Suprapubic skin (tissue), 4 donors: ENCODE measurements around the gene NET1. TPM values are rescaled to one million over a fixed set of nuclear protein-coding genes. Genes with fewer than 3 reads are reported as not detected.

Experiments used
- DNase-seq, 2 donors: peaks; one replicate each; pipeline ENCODE4 v3.0.0-alpha.2; 2019; ENCODE audit warnings: low spot score in 2 of 2
- H3K27ac ChIP-seq: fragments of 200-600 bp; sonication (generic); one replicate; pipeline ENCODE4 v1.5.1; 2019
- H3K27me3 ChIP-seq: fragments of 200-600 bp; sonication (generic); one replicate; pipeline ENCODE4 v1.5.1; 2019
- H3K36me3 ChIP-seq: fragments of 200-600 bp; sonication (generic); one replicate; pipeline ENCODE4 v1.5.1; 2019
- H3K4me1 ChIP-seq: fragments of 200-600 bp; sonication (generic); one replicate; pipeline ENCODE4 v1.5.1; 2019
- H3K4me3 ChIP-seq: fragments of 200-600 bp; sonication (generic); one replicate; pipeline ENCODE4 v1.5.1; 2019; ENCODE audit warnings: mild to moderate bottlenecking
- H3K9me3 ChIP-seq: fragments of 200-600 bp; sonication (generic); one replicate; pipeline ENCODE4 v1.5.1; 2019
- EP300 ChIP-seq: sonication (generic); formaldehyde crosslinking; IDR thresholded peaks from one replicate; pipeline ENCODE4 v1.6.1; 2017; ENCODE audit warnings: antibody characterized with exemption
- POLR2A ChIP-seq, 2 donors: fragments of 450-650 bp; IDR thresholded peaks; one replicate each; pipeline ENCODE4 v1.6.1; 2017; ENCODE audit warnings: antibody characterized with exemption in 2 of 2, mild to moderate bottlenecking in 2 of 2, moderate library complexity in 2 of 2
- POLR2AphosphoS5 ChIP-seq, 3 donors: sonication (generic); formaldehyde crosslinking; IDR thresholded peaks; one replicate each; pipeline ENCODE4 v1.6.1; 2017; ENCODE audit warnings: antibody characterized with exemption in 3 of 3
- WGBS: methylation state at CpG from one replicate; pipeline ENCODE4 v1.1.5; 2018; 5-methylcytosine and 5-hydroxymethylcytosine counted together
- total RNA-seq, 4 donors: library from RNA; depleted of rRNA; stranded (reverse); fragments of >200 nt; gene quantifications; one replicate each; pipeline ENCODE4 v1.1.0, GENCODE V29; 2016
- TF ChIP-seq, protein P1 (sequence below), 2 donors: fragments of 200-600 bp in 1 of 2; fragments of 450-650 bp in 1 of 2; sonication (generic) in 1 of 2; IDR thresholded peaks; one replicate each; pipeline ENCODE4 v1.5.1; 2016 to 2019; ENCODE audit warnings: antibody characterized with exemption in 2 of 2, mild to moderate bottlenecking in 1 of 2, moderate library complexity in 1 of 2

Gene NET1
- total RNA-seq, 4 donors from 2014 or later, result 69.9 to 92.8 (median 76.2) TPM

GRCh38 chr10:5504146-5505072 lies 92.1 kb downstream of the NET1 start:
- Histone ChIP-seq H3K9me3 (no peaks in the 10 kb centered on the region), H3K27me3 (no peaks in the 10 kb centered on the region), H3K27ac (peak overlapping the region; percentile 82), H3K36me3 (no peaks in the 10 kb centered on the region), H3K4me3 (no peak overlapping the region), H3K4me1 (peaks cover 95% of the 10 kb centered on the region)
- TF ChIP-seq, protein P1, sequence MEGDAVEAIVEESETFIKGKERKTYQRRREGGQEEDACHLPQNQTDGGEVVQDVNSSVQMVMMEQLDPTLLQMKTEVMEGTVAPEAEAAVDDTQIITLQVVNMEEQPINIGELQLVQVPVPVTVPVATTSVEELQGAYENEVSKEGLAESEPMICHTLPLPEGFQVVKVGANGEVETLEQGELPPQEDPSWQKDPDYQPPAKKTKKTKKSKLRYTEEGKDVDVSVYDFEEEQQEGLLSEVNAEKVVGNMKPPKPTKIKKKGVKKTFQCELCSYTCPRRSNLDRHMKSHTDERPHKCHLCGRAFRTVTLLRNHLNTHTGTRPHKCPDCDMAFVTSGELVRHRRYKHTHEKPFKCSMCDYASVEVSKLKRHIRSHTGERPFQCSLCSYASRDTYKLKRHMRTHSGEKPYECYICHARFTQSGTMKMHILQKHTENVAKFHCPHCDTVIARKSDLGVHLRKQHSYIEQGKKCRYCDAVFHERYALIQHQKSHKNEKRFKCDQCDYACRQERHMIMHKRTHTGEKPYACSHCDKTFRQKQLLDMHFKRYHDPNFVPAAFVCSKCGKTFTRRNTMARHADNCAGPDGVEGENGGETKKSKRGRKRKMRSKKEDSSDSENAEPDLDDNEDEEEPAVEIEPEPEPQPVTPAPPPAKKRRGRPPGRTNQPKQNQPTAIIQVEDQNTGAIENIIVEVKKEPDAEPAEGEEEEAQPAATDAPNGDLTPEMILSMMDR (IDR thresholded peaks at IDR 0.05), result no peak
- TF ChIP-seq EP300 (no peak), POLR2A (IDR thresholded peaks at IDR 0.05) (no peak)
- DNase-seq, result peak in 1 of 2 donors; percentile 57
- 60% methylated on average over 5 of the region's 18 CpGs for WGBS

DNA sequence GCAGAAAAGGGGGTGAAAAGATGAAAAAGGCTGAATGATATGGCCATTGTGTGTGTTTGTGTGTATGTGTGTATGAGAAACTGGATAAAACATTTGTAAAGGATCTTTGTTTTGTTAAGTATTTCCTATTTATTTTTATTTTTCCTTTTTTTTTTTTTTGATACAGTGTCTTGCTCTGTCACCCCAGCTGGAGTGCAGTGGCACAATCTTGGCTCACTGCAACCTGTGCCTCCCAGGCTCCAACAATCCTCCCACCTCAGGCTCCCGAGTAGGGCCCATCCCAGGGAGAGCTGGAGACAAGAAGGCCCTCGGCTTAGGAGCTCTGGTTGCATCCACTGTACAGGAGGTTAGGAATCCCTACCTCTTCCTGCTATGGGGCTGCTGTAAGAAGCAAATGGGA lies 93.9 kb downstream of the NET1 start:
- H3K4me3 ChIP-seq, result no peak overlapping the region
- WGBS, result 57% methylated on average over 2 of the region's 2 CpGs

DNA sequence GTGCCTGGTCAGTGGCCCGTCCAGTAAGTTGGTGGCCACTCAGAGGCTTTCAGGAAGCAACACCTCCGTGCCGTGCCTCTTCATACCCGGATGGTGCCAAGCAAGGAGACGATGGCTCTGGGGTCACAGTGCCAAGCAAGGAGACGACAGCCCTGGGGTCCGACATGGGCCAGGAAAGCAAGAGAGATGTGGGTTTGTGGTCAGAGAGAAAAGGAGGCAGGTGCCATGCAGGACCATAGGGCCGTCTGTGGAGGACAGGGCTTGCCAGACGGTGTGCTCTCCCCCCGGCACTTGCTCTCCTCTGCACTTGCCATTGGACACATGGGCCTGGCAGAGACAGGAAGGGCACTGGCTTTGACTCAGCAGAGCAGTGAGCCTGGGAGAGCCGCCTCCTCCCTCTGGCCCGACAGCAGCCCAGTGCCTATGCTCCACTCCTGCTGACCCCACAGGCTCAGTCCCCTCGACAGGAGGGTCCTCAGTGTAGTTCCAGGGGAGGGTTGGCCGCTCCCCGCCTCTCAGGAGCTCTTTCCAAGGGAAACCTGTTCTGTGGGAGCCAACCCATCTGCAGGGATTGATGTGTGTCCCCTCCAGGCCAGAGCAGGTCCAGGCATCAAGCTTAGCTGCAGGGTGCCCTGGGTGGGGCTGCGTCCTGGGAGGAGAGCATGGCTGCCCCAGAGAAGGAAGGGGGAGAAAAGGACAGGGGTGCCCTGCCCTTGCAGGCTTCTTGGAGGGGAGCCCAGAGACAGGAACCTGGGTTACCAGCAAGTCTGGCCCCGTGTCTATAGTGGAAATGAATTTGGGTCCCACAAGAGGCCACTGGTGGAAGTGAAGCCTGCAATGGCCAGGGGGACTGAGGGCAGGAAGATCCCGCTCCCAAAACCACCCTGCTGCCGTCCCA lies 94.6 kb downstream of the NET1 start:
- Histone ChIP-seq H3K4me3 (no peak overlapping the region), H3K36me3 (no peaks in the 10 kb centered on the region), H3K4me1 (peaks cover 90% of the 10 kb centered on the region), H3K27me3 (no peaks in the 10 kb centered on the region), H3K9me3 (no peaks in the 10 kb centered on the region), H3K27ac (peak overlapping the region; percentile 78)
- 57% methylated on average over 16 of the region's 19 CpGs for WGBS
- TF ChIP-seq POLR2AphosphoS5 (IDR thresholded peaks at IDR 0.05) (no peak), POLR2A (IDR thresholded peaks at IDR 0.05) (no peak), EP300 (no peak)
- TF ChIP-seq, protein P1 (IDR thresholded peaks at IDR 0.05), result no peak
- no peak for DNase-seq

More for the DNA sequence above, 93.9 kb downstream of the NET1 start:
- TF ChIP-seq, protein P1 (IDR thresholded peaks at IDR 0.05), result no peak
- TF ChIP-seq POLR2A (IDR thresholded peaks at IDR 0.05) (no peak), POLR2AphosphoS5 (IDR thresholded peaks at IDR 0.05) (no peak), EP300 (no peak)
- DNase-seq, result no peak
- Histone ChIP-seq H3K27ac (peak overlapping the region; percentile 78), H3K4me1 (peaks cover 92% of the 10 kb centered on the region), H3K27me3 (no peaks in the 10 kb centered on the region), H3K9me3 (no peaks in the 10 kb centered on the region), H3K36me3 (no peaks in the 10 kb centered on the region)

GRCh38 chr10:5507649-5508131 lies 95.3 kb downstream of the NET1 start:
- Histone ChIP-seq H3K4me3 (no peak overlapping the region), H3K27me3 (no peaks in the 10 kb centered on the region), H3K9me3 (no peaks in the 10 kb centered on the region), H3K36me3 (no peaks in the 10 kb centered on the region), H3K4me1 (peaks cover 90% of the 10 kb centered on the region), H3K27ac (peak overlapping the region; percentile 78)
- no peak for DNase-seq
- 82% methylated on average over 7 of the region's 14 CpGs for WGBS
- TF ChIP-seq, protein P1 (IDR thresholded peaks at IDR 0.05), result no peak
- TF ChIP-seq POLR2A (IDR thresholded peaks at IDR 0.05), result no peak
- no peak for TF ChIP-seq POLR2AphosphoS5 (IDR thresholded peaks at IDR 0.05)
- no peak for TF ChIP-seq EP300
